Measurements from ENCODE around the gene GPC6. TPM values are rescaled to one million over a fixed set of nuclear protein-coding genes. Genes with fewer than 3 reads are reported as not detected.

Gene GPC6
- polyA plus RNA-seq, 2 donors: 0.16 to 0.22 TPM

GRCh38 chr13:93577105-93577504, 350.5 kb downstream of the GPC6 start:
- H3K4me3 ChIP-seq (ENCODE audit: low read depth in 1 of 2, low read length in 2 of 2): no peak overlapping the region
- H3K4me1 ChIP-seq (ENCODE audit: control insufficient read depth in 2 of 2, insufficient read depth in 2 of 2, low read length in 1 of 2): no peaks in the 10 kb centered on the region
- no peaks in the 10 kb centered on the region for H3K9me3 ChIP-seq (ENCODE audit: control insufficient read depth in 2 of 2, insufficient read depth in 1 of 2, low read depth in 1 of 2, low read length in 1 of 2)
- H3K36me3 ChIP-seq (ENCODE audit: control insufficient read depth in 2 of 2, insufficient read depth in 2 of 2, low read length in 1 of 2): no peaks in the 10 kb centered on the region
- no peak overlapping the region for H3K27ac ChIP-seq (ENCODE audit: low read depth in 2 of 2, low read length in 1 of 2)
- 65 to 68% methylated on average over 2 of the region's 2 CpGs for WGBS, 2 donors
- H3K27me3 ChIP-seq (ENCODE audit: control insufficient read depth in 1 of 2, insufficient read depth in 2 of 2, low read length in 2 of 2): no peaks in the 10 kb centered on the region

DNA sequence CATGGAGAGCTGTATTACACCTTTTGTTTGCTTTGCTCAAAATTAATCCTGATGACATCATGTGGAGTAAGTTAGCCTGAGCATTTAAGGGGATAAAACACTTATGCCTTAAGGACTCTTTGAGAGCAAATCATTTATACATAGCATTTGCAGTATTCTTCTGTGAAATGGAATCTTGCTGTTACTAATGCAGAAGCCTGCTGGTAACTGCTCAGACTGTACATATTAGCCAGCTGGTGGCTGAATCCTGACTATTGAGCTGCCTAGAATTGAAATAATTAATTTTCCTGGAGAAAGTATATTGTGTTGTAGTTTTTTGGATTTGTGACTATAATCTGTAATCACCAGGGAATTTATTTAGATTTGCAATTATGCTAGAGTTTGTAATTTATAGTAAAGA, 363.2 kb downstream of the GPC6 start:
- Histone ChIP-seq H3K9me3 (ENCODE audit: control insufficient read depth in 2 of 2, insufficient read depth in 1 of 2, low read depth in 1 of 2, low read length in 1 of 2) (no peaks in the 10 kb centered on the region), H3K27ac (ENCODE audit: low read depth in 2 of 2, low read length in 1 of 2) (no peak overlapping the region), H3K27me3 (ENCODE audit: control insufficient read depth in 1 of 2, insufficient read depth in 2 of 2, low read length in 2 of 2) (no peaks in the 10 kb centered on the region), H3K36me3 (ENCODE audit: control insufficient read depth in 2 of 2, insufficient read depth in 2 of 2, low read length in 1 of 2) (no peaks in the 10 kb centered on the region), H3K4me1 (ENCODE audit: control insufficient read depth in 2 of 2, insufficient read depth in 2 of 2, low read length in 1 of 2) (no peaks in the 10 kb centered on the region), H3K4me3 (ENCODE audit: low read depth in 1 of 2, low read length in 2 of 2) (no peak overlapping the region)

- Histone ChIP-seq H3K27me3 (ENCODE audit: control insufficient read depth in 1 of 2, insufficient read depth in 2 of 2, low read length in 2 of 2) (no peaks in the 10 kb centered on the region), H3K9me3 (ENCODE audit: control insufficient read depth in 2 of 2, insufficient read depth in 1 of 2, low read depth in 1 of 2, low read length in 1 of 2) (no peaks in the 10 kb centered on the region), H3K36me3 (ENCODE audit: control insufficient read depth in 2 of 2, insufficient read depth in 2 of 2, low read length in 1 of 2) (no peaks in the 10 kb centered on the region), H3K4me3 (ENCODE audit: low read depth in 1 of 2, low read length in 2 of 2) (no peak overlapping the region), H3K27ac (ENCODE audit: low read depth in 2 of 2, low read length in 1 of 2) (no peak overlapping the region), H3K4me1 (ENCODE audit: control insufficient read depth in 2 of 2, insufficient read depth in 2 of 2, low read length in 1 of 2) (no peaks in the 10 kb centered on the region)
- 55 to 68% methylated on average over 2 of the region's 2 CpGs for WGBS, 2 donors
Observed at GRCh38 chr13:93603043-93603442, 376.4 kb downstream of the GPC6 start.

- H3K27me3 ChIP-seq (ENCODE audit: control insufficient read depth in 1 of 2, insufficient read depth in 2 of 2, low read length in 2 of 2): no peaks in the 10 kb centered on the region
- no peaks in the 10 kb centered on the region for H3K36me3 ChIP-seq (ENCODE audit: control insufficient read depth in 2 of 2, insufficient read depth in 2 of 2, low read length in 1 of 2)
- H3K4me1 ChIP-seq (ENCODE audit: control insufficient read depth in 2 of 2, insufficient read depth in 2 of 2, low read length in 1 of 2): no peaks in the 10 kb centered on the region
- WGBS, 2 donors: 75% methylated on average over 1 of the region's 1 CpG
- no peak overlapping the region for H3K27ac ChIP-seq (ENCODE audit: low read depth in 2 of 2, low read length in 1 of 2)
- no peak overlapping the region for H3K4me3 ChIP-seq (ENCODE audit: low read depth in 1 of 2, low read length in 2 of 2)
- no peaks in the 10 kb centered on the region for H3K9me3 ChIP-seq (ENCODE audit: control insufficient read depth in 2 of 2, insufficient read depth in 1 of 2, low read depth in 1 of 2, low read length in 1 of 2)
Observed at GRCh38 chr13:93614776-93615175, 388.2 kb downstream of the GPC6 start.

DNA sequence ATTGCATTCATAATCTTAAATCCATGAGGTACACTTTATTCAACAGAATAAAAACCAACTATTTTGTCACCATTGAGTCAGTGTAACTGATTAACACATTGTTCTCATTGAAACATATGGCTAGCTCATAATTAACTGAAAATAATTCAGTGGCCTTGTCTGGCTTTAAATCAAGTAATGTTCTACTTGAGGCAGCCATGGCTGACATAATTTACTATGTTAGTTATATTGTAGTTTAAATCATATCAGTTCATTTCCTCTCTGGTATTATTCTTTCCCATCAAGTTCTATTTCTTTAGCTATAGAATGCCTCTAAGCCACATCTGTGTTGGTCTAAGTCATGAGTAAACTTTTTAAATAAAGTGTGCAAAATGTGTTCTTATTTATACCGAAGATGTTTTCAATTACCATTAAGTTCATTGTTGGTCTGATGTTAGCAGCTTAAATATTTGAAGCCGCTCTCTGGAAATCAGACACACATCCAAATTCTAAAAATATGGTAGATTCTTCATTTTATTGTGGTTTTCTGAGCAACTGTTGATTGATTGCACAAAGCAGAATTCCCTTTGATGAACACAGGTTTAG, 393.7 kb downstream of the GPC6 start:
- 60 to 69% methylated on average over 2 of the region's 2 CpGs for WGBS, 2 donors
- no peak overlapping the region for H3K4me3 ChIP-seq (ENCODE audit: low read depth in 1 of 2, low read length in 2 of 2)
- no peaks in the 10 kb centered on the region for H3K4me1 ChIP-seq (ENCODE audit: control insufficient read depth in 2 of 2, insufficient read depth in 2 of 2, low read length in 1 of 2)
- H3K9me3 ChIP-seq (ENCODE audit: control insufficient read depth in 2 of 2, insufficient read depth in 1 of 2, low read depth in 1 of 2, low read length in 1 of 2): no peaks in the 10 kb centered on the region
- H3K36me3 ChIP-seq (ENCODE audit: control insufficient read depth in 2 of 2, insufficient read depth in 2 of 2, low read length in 1 of 2): no peaks in the 10 kb centered on the region
- H3K27ac ChIP-seq (ENCODE audit: low read depth in 2 of 2, low read length in 1 of 2): no peak overlapping the region
- no peaks in the 10 kb centered on the region for H3K27me3 ChIP-seq (ENCODE audit: control insufficient read depth in 1 of 2, insufficient read depth in 2 of 2, low read length in 2 of 2)

- 70 to 80% methylated on average over 2 of the region's 2 CpGs for WGBS, 2 donors
- H3K36me3 ChIP-seq (ENCODE audit: control insufficient read depth in 2 of 2, insufficient read depth in 2 of 2, low read length in 1 of 2): no peaks in the 10 kb centered on the region
- no peak overlapping the region for H3K4me3 ChIP-seq (ENCODE audit: low read depth in 1 of 2, low read length in 2 of 2)
Observed at GRCh38 chr13:93621051-93621450, 394.4 kb downstream of the GPC6 start.

DNA sequence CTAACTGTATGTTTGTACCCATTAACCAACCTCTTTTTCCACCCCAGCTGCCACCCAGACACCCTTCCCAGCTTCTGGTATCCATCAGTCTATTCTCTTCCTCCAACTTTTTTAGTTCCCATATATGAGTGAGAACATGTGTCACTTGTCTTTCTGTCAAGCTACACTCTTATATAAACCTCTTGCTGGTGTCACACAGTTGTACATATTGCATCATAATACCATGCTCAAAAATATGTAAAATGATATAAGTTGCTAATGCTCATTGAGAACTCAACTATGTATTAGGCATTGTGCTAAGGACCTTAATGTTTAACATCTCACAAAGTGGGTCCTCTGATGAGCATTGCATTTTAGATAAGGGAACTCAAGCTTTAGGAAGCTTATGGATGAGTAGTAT, 395.4 kb downstream of the GPC6 start:
- Histone ChIP-seq H3K4me1 (ENCODE audit: control insufficient read depth in 2 of 2, insufficient read depth in 2 of 2, low read length in 1 of 2) (no peaks in the 10 kb centered on the region), H3K9me3 (ENCODE audit: control insufficient read depth in 2 of 2, insufficient read depth in 1 of 2, low read depth in 1 of 2, low read length in 1 of 2) (no peaks in the 10 kb centered on the region), H3K27ac (ENCODE audit: low read depth in 2 of 2, low read length in 1 of 2) (no peak overlapping the region), H3K4me3 (ENCODE audit: low read depth in 1 of 2, low read length in 2 of 2) (no peak overlapping the region), H3K36me3 (ENCODE audit: control insufficient read depth in 2 of 2, insufficient read depth in 2 of 2, low read length in 1 of 2) (no peaks in the 10 kb centered on the region), H3K27me3 (ENCODE audit: control insufficient read depth in 1 of 2, insufficient read depth in 2 of 2, low read length in 2 of 2) (no peaks in the 10 kb centered on the region)

More at GRCh38 chr13:93621051-93621450, 394.4 kb downstream of the GPC6 start:
- Histone ChIP-seq H3K27me3 (ENCODE audit: control insufficient read depth in 1 of 2, insufficient read depth in 2 of 2, low read length in 2 of 2) (no peaks in the 10 kb centered on the region), H3K9me3 (ENCODE audit: control insufficient read depth in 2 of 2, insufficient read depth in 1 of 2, low read depth in 1 of 2, low read length in 1 of 2) (no peaks in the 10 kb centered on the region), H3K27ac (ENCODE audit: low read depth in 2 of 2, low read length in 1 of 2) (no peak overlapping the region), H3K4me1 (ENCODE audit: control insufficient read depth in 2 of 2, insufficient read depth in 2 of 2, low read length in 1 of 2) (no peaks in the 10 kb centered on the region)

DNA sequence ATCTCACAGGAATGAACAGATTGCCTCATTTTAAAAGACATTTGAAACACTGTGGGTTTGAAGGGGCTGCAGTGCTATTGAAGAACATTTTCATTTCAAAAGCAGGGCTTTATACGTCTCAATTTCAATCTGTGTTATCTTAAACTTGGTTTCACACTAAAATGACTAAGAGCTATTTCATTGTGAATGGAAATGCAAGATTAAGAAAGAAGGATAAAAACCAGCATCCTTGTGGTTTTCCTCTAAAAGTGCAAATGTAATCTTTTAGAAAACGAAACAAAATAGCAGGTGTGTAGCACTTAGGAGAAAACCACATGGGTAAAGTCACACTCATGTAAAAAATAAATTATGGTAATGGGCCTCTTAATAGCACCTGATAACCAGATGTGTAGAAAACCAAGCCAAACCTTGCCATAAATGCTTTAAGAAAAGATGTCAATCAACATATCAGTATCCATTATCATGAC, 397.7 kb downstream of the GPC6 start:
- Histone ChIP-seq H3K36me3 (ENCODE audit: control insufficient read depth in 2 of 2, insufficient read depth in 2 of 2, low read length in 1 of 2) (no peaks in the 10 kb centered on the region), H3K4me1 (ENCODE audit: control insufficient read depth in 2 of 2, insufficient read depth in 2 of 2, low read length in 1 of 2) (no peaks in the 10 kb centered on the region), H3K9me3 (ENCODE audit: control insufficient read depth in 2 of 2, insufficient read depth in 1 of 2, low read depth in 1 of 2, low read length in 1 of 2) (no peaks in the 10 kb centered on the region), H3K27me3 (ENCODE audit: control insufficient read depth in 1 of 2, insufficient read depth in 2 of 2, low read length in 2 of 2) (no peaks in the 10 kb centered on the region), H3K4me3 (ENCODE audit: low read depth in 1 of 2, low read length in 2 of 2) (no peak overlapping the region), H3K27ac (ENCODE audit: low read depth in 2 of 2, low read length in 1 of 2) (no peak overlapping the region)
- WGBS, 2 donors: 45 to 63% methylated on average over 2 of the region's 2 CpGs

- 92 to 96% methylated on average over 1 of the region's 1 CpG for WGBS, 2 donors
- Histone ChIP-seq H3K9me3 (ENCODE audit: control insufficient read depth in 2 of 2, insufficient read depth in 1 of 2, low read depth in 1 of 2, low read length in 1 of 2) (no peaks in the 10 kb centered on the region), H3K27ac (ENCODE audit: low read depth in 2 of 2, low read length in 1 of 2) (no peak overlapping the region)
Observed at GRCh38 chr13:93625536-93625935, 398.9 kb downstream of the GPC6 start.

GRCh38 chr13:93628136-93628797, 401.7 kb downstream of the GPC6 start:
- no peaks in the 10 kb centered on the region for H3K27me3 ChIP-seq (ENCODE audit: control insufficient read depth in 1 of 2, insufficient read depth in 2 of 2, low read length in 2 of 2)
- no peaks in the 10 kb centered on the region for H3K4me1 ChIP-seq (ENCODE audit: control insufficient read depth in 2 of 2, insufficient read depth in 2 of 2, low read length in 1 of 2)
- no peaks in the 10 kb centered on the region for H3K9me3 ChIP-seq (ENCODE audit: control insufficient read depth in 2 of 2, insufficient read depth in 1 of 2, low read depth in 1 of 2, low read length in 1 of 2)
- H3K36me3 ChIP-seq (ENCODE audit: control insufficient read depth in 2 of 2, insufficient read depth in 2 of 2, low read length in 1 of 2): no peaks in the 10 kb centered on the region
- no peak overlapping the region for H3K4me3 ChIP-seq (ENCODE audit: low read depth in 1 of 2, low read length in 2 of 2)
- H3K27ac ChIP-seq (ENCODE audit: low read depth in 2 of 2, low read length in 1 of 2): no peak overlapping the region
- WGBS, 2 donors: 83 to 90% methylated on average over 2 of the region's 2 CpGs

More at GRCh38 chr13:93625536-93625935, 398.9 kb downstream of the GPC6 start:
- Histone ChIP-seq H3K36me3 (ENCODE audit: control insufficient read depth in 2 of 2, insufficient read depth in 2 of 2, low read length in 1 of 2) (no peaks in the 10 kb centered on the region), H3K27me3 (ENCODE audit: control insufficient read depth in 1 of 2, insufficient read depth in 2 of 2, low read length in 2 of 2) (no peaks in the 10 kb centered on the region), H3K4me1 (ENCODE audit: control insufficient read depth in 2 of 2, insufficient read depth in 2 of 2, low read length in 1 of 2) (no peaks in the 10 kb centered on the region), H3K4me3 (ENCODE audit: low read depth in 1 of 2, low read length in 2 of 2) (no peak overlapping the region)
